Ovary (tissue), 9 donors: ENCODE results near the gene SETDB1. TPM values are rescaled to one million over a fixed set of nuclear protein-coding genes. Genes with fewer than 3 reads are reported as not detected.

Experiments used
- DNase-seq, 5 donors: peaks; one replicate each; pipeline ENCODE4 v3.0.0-alpha.2; 2019 to 2020
- H3K27ac ChIP-seq, 2 donors: fragments of 200-600 bp; one replicate each; pipeline versions ENCODE4 v1.5.1 to v1.8.0; 2019 to 2022
- H3K27me3 ChIP-seq: fragments of 200-600 bp; one replicate; pipeline ENCODE4 v1.8.0; 2022
- H3K36me3 ChIP-seq: fragments of 200-600 bp; sonication (generic); one replicate; pipeline ENCODE4 v1.5.1; 2019
- H3K4me1 ChIP-seq: one replicate; pipeline ENCODE4 v1.8.1; 2013; ENCODE audit warnings: mild to moderate bottlenecking, moderate library complexity; ENCODE audit not compliant: insufficient read depth
- H3K4me3 ChIP-seq: fragments of 200-600 bp; sonication (generic); one replicate; pipeline ENCODE4 v1.5.1; 2017
- H3K9me3 ChIP-seq, 2 donors: fragments of 200-600 bp in 1 of 2; sonication (generic) in 1 of 2; one replicate each; pipeline versions ENCODE4 v1.5.1 to v1.8.1; 2013 to 2019; ENCODE audit warnings: mild to moderate bottlenecking in 1 of 2, moderate library complexity in 1 of 2
- EP300 ChIP-seq: sonication (generic); formaldehyde crosslinking; IDR thresholded peaks from one replicate; pipeline ENCODE4 v1.6.1; 2017; ENCODE audit warnings: antibody characterized with exemption
- POLR2A ChIP-seq: fragments of 450-650 bp; IDR thresholded peaks from one replicate; pipeline ENCODE4 v1.6.1; 2017; ENCODE audit warnings: antibody characterized with exemption, mild to moderate bottlenecking, moderate library complexity
- WGBS, 3 donors: extraction: QIAGEN DNeasy Blood & Tissue Kit in 1 of 3; methylation state at CpG; one replicate each; pipeline versions ENCODE4 v1.1.5 to v1.1.7; 2013 to 2017; 5-methylcytosine and 5-hydroxymethylcytosine counted together
- intact Hi-C, 4 donors: fragments of 100-400 bp; cut with DNase I; formaldehyde crosslinking; loops; one replicate each; pipeline versions ENCODE4 v1.11.0 to v1.15.1; 2022 to 2023
- polyA plus RNA-seq, 2 donors: library from polyadenylated mRNA; stranded (reverse); fragments of 200-250 nt in 1 of 2; fragments of 350-450 nt in 1 of 2; fragmentation: Illumina TruSeq in 1 of 2; extraction: RNeasy Lipid Tissue Mini Kit (QIAGEN cat#74804) in 1 of 2; gene quantifications; one replicate each; pipeline ENCODE4 v1.2.3, GENCODE V29; 2013 to 2014
- total RNA-seq, 7 donors: library from RNA; depleted of rRNA in 2 of 7; stranded (reverse); fragments of >200 nt in 2 of 7; fragmentation: NEBNext Ultra II Directional in 3 of 7; extraction: Animal tissue kit (Norgen Biotek cat#: 25700) in 3 of 7; gene quantifications; one replicate each; pipeline versions ENCODE4 v1.1.0 to v1.2.4, GENCODE V29; 2016 to 2023
- TF ChIP-seq, protein P1 (sequence below), 3 donors: fragments of 450-650 bp in 2 of 3; fragments of 200-600 bp in 1 of 3; IDR thresholded peaks; one replicate each; pipeline versions ENCODE4 v1.5.1 to v1.8.0; 2016 to 2022; ENCODE audit warnings: antibody characterized with exemption in 3 of 3, mild to moderate bottlenecking in 1 of 3
- donor health status: DM: no; HTN: no; CAD: no; lungs with moderate emphysema.
- donor health status: DM: no; HTN: no; CAD: no.
- donor health status: Bipolar disorder and iron deficiency.
- donor health status: DM: yes; HTN: yes; CAD: no.
- donor health status: DM: no; HTN: no; CAD: no.
- donor health status: DM: yes; HTN: yes; CAD: no.

SETDB1 gene
- total and polyA plus RNA-seq, 9 donors, result 21.9 to 49.4 (median 40.9) TPM

DNA sequence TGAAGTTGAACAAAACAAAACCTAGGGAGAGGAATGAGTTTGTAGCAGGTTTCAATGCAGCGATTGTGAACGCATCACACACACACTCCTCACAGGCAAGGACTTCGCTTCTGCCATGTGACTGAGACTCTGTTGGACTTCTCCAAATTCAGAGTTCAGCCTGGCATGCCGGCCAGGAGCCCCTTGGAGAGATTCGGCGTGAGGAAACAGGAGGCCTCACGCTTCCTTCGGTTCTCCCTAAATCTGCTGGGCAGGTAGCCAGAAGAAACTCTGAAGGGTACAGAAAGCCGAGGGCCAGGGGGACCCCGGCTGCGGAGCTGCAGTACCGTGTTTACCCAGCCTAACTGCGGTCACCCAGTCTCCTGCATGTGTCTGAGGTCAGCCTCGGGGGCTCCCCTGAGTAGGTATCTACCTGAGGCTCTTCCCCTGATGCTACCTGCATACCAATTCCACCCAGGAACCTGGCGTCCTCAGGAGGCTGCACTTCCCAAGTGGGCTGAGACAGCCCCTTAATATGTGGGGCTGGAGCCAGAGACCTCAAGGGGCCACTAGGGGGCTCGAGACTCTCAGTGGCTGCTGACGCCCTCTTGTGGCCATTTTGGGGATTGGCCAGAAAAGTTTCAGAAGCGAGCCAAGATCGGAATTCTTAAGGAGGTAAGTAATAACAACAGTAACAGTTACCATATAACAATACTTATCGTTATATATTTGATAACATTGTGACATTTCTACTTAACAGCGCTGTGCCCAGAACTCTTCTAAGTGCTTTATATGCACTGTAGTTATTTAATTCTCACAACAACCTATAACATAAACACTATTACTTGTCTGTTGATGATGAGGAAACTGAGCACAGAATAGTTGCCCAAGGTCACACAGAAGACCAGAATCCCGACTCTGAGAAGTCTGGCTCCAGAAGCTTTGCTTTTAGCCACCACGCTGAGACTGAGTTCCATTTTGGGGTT lies 53.2 kb downstream of the SETDB1 start:
- no peaks in the 10 kb centered on the region for H3K9me3 ChIP-seq
- peak overlapping the region; percentile 24 to 58 for H3K27ac ChIP-seq
- no peaks in the 10 kb centered on the region for H3K27me3 ChIP-seq
- no peak overlapping the region for H3K4me3 ChIP-seq
- WGBS, 3 donors, result 9 to 18% (median 10%) methylated on average over 23 of the region's 23 CpGs
- intact Hi-C loops, result loop anchor here in 1 of 4 donors (10.0 kb wide), 1 partner anchor 55 kb away; the partner anchor contains the start of gene SETDB1
- no peak for TF ChIP-seq POLR2A
- TF ChIP-seq, protein P1, sequence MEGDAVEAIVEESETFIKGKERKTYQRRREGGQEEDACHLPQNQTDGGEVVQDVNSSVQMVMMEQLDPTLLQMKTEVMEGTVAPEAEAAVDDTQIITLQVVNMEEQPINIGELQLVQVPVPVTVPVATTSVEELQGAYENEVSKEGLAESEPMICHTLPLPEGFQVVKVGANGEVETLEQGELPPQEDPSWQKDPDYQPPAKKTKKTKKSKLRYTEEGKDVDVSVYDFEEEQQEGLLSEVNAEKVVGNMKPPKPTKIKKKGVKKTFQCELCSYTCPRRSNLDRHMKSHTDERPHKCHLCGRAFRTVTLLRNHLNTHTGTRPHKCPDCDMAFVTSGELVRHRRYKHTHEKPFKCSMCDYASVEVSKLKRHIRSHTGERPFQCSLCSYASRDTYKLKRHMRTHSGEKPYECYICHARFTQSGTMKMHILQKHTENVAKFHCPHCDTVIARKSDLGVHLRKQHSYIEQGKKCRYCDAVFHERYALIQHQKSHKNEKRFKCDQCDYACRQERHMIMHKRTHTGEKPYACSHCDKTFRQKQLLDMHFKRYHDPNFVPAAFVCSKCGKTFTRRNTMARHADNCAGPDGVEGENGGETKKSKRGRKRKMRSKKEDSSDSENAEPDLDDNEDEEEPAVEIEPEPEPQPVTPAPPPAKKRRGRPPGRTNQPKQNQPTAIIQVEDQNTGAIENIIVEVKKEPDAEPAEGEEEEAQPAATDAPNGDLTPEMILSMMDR (IDR thresholded peaks at IDR 0.05), result peak; percentile 98 to 100 (median 99)
- no peak for TF ChIP-seq EP300
- DNase-seq, result peak; percentile 86 to 94 (median 90)
- H3K36me3 ChIP-seq, result no peaks in the 10 kb centered on the region
- peaks cover 6% of the 10 kb centered on the region for H3K4me1 ChIP-seq

DNA sequence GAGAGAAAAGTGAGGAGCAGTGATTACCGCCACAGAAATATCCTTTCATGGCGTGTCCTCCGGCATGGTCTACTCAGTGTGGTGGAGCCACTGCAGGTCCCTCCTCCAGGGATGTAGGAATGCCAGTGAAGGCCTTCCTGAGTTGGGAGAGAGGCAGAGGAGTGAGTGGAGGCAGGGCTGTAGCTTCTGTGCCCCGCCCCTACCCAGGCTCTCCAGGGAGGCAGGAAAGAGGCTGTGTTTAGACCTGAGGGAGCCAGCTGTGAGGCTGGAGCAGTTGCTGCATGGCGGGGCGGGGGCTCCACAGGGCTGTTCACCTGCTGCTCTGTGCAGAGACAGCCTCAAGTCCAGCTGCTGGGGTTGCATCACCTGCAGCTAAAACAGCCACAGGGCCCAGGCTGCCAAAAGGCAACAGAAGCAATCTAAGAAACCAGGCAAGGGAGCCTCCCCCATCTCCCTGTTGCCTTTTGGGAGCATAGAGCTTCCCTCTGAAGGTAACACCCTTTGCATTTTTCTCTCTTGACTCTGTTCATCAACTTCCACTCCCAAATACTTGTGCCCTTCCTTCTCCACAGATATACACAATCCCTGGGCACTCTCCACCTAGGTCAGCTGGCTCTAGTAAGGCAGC lies 55.1 kb downstream of the SETDB1 start:
- Histone ChIP-seq H3K27ac (no peak overlapping the region), H3K4me3 (no peak overlapping the region), H3K4me1 (peaks cover 6% of the 10 kb centered on the region), H3K27me3 (no peaks in the 10 kb centered on the region), H3K9me3 (no peaks in the 10 kb centered on the region), H3K36me3 (no peaks in the 10 kb centered on the region)
- TF ChIP-seq POLR2A (no peak), EP300 (no peak)
- TF ChIP-seq, protein P1 (IDR thresholded peaks at IDR 0.05), result no peak
- WGBS, 3 donors, result 79 to 87% (median 86%) methylated on average over 6 of the region's 6 CpGs
- no peak for DNase-seq
- intact Hi-C loops, result no loop called here

DNA sequence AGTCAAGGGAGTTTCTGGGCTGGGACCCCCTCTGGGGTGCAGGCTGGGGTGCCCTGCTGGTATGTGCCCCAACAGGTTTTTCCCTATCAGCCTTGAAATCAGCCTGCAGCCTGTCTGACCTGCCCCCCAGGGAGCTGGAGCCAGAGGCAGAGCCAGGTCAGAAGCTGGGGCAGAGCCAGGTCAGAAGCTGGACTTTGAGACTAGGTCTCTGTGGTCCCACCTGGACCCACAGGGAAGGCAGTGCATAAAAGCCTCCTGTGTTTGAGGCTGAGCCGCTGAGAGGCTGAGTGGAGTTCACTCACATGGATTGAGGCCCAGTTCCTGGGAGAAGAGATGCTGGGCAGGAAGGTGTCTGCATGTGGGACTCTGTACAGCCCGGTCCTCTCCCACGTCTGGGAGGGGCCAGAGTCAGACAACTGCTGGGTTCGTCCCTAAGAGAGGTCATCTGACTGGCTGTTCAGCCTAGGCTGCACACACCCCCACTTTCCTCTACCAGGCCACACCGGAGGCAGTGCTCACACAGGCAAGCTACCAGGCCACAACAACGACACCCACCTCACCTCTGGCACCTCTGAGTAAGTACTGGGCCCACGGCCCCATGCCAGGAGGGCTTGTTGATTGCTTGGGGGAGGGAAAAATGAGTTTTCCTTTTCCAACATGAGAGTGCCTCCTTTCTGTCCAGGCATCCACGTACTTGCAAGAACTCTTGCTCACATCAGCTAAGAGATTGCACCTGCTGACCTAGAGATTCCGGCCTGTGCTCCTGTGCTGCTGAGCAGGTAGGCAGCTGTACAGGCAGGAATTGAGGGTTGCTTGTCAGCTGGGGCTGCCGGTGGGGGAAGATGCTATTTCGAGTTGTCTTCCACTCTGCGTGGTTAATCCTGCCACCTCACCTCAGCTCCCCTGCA lies 55.9 kb downstream of the SETDB1 start, which contains the start of gene ANXA9:
Gene ANXA9, plus strand, starts transcription at position 488 of the 908 bp plus-strand sequence. CDS start 814 bp downstream, outside the sequence.
- WGBS, 3 donors, result 37 to 48% (median 47%) methylated on average over 12 of the region's 12 CpGs
- TF ChIP-seq EP300, result no peak
- no peak for TF ChIP-seq POLR2A
- no peaks in the 10 kb centered on the region for H3K27me3 ChIP-seq
- no peak within 1 kb of the TSS for H3K4me3 ChIP-seq
- H3K36me3 ChIP-seq, result no peaks in the 10 kb centered on the region
- intact Hi-C loops, result no loop called here
- DNase-seq, result peak in 1 of 5 donors; percentile 49
- peaks cover 6% of the 10 kb centered on the region for H3K4me1 ChIP-seq
- H3K9me3 ChIP-seq, result no peaks in the 10 kb centered on the region
- no peak within 1 kb of the TSS for H3K27ac ChIP-seq

DNA sequence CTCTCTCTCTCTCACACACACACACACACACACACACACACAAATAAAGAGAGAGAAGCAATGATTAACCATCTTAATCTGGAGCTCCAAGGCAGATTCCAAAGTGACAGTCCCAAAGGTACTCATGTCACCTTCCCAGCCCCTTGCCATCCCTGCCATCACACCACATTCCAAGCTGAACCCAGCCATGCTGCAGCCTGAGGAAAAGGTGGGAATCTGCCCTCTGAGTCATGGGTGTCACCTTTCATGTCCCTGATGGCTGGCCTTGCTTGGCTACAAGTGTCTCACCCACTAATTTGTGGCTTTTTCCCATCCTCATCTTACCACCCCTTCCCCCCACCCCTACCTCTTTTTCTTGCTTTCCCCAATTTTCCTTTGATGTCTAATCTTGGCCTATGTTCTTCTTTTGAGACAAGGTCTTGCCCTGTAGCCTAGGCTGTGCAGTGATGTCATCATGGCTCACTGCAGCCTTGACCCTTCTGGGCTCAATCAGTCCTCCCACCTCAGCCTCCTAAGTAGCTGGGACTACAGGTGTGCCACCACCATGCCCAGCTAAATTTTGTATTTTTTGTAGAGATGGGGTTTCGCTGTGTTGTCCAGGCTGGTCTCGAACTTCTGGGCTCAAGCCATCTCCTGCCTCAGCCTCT lies 59.1 kb downstream of the SETDB1 start:
- WGBS, 3 donors, result 88 to 97% (median 96%) methylated on average over 2 of the region's 2 CpGs
- no peaks in the 10 kb centered on the region for H3K9me3 ChIP-seq
- H3K27ac ChIP-seq, result no peak overlapping the region
- no peaks in the 10 kb centered on the region for H3K4me1 ChIP-seq
- H3K36me3 ChIP-seq, result no peaks in the 10 kb centered on the region
- no peak for DNase-seq
- intact Hi-C loops, result no loop called here
- H3K27me3 ChIP-seq, result no peaks in the 10 kb centered on the region
- TF ChIP-seq, protein P1 (IDR thresholded peaks at IDR 0.05), result no peak
- TF ChIP-seq EP300 (no peak), POLR2A (no peak)
- no peak overlapping the region for H3K4me3 ChIP-seq
